Liver (tissue), 9 donors: ENCODE results near the gene MYOD1. TPM values are rescaled to one million over a fixed set of nuclear protein-coding genes. Genes with fewer than 3 reads are reported as not detected.

ENCODE experiments used
- DNase-seq: peaks from one replicate; pipeline ENCODE4 v3.0.0-alpha.2; 2017; ENCODE audit warnings: low spot score
- H3K27ac ChIP-seq, 2 donors: one replicate each; pipeline ENCODE4 v1.7.0; 2013; ENCODE audit warnings: inconsistent platforms in 2 of 2, low read length in 2 of 2, control low read depth in 1 of 2, low read depth in 1 of 2, mild to moderate bottlenecking in 1 of 2
- H3K27me3 ChIP-seq, 4 donors: one replicate each; pipeline versions ENCODE4 v1.6.1 to v1.7.0; 2013; ENCODE audit warnings: low read length in 3 of 4, inconsistent platforms in 1 of 4, mild to moderate bottlenecking in 1 of 4, moderate library complexity in 1 of 4; ENCODE audit not compliant: control insufficient read depth in 4 of 4, insufficient read depth in 4 of 4
- H3K36me3 ChIP-seq, 4 donors: one replicate each; pipeline versions ENCODE4 v1.6.1 to v1.7.0; 2013; ENCODE audit warnings: low read length in 3 of 4, mild to moderate bottlenecking in 3 of 4, low read depth in 1 of 4, moderate library complexity in 1 of 4; ENCODE audit not compliant: control insufficient read depth in 4 of 4, insufficient read depth in 3 of 4
- H3K4me1 ChIP-seq, 4 donors: one replicate each; pipeline versions ENCODE4 v1.6.1 to v1.7.0; 2013; ENCODE audit warnings: low read length in 3 of 4, mild to moderate bottlenecking in 3 of 4, moderate library complexity in 1 of 4; ENCODE audit not compliant: control insufficient read depth in 4 of 4, insufficient read depth in 4 of 4
- H3K4me3 ChIP-seq, 3 donors: one replicate each; pipeline versions ENCODE4 v1.6.1 to v1.7.0; 2013; ENCODE audit warnings: low read length in 3 of 3, control low read depth in 1 of 3, low read depth in 1 of 3, mild to moderate bottlenecking in 1 of 3
- H3K9ac ChIP-seq, 2 donors: one replicate each; pipeline ENCODE4 v1.7.0; 2013; ENCODE audit warnings: low read length in 2 of 2, mild to moderate bottlenecking in 2 of 2, moderate library complexity in 2 of 2, control low read depth in 1 of 2, low read depth in 1 of 2
- H3K9me3 ChIP-seq, 4 donors: one replicate each; pipeline versions ENCODE4 v1.6.1 to v1.7.0; 2013; ENCODE audit warnings: low read length in 3 of 4; ENCODE audit not compliant: control insufficient read depth in 4 of 4
- EGR1 ChIP-seq, 2 donors: IDR thresholded peaks; 2 replicates each; pipeline ENCODE4 v1.6.1; 2016 to 2018; ENCODE audit warnings: antibody characterized with exemption in 2 of 2, low read depth in 2 of 2
- FOXA1 ChIP-seq: IDR thresholded peaks from 2 replicates; pipeline ENCODE4 v1.6.1; 2016; ENCODE audit warnings: antibody characterized with exemption
- FOXA2 ChIP-seq: IDR thresholded peaks from 2 replicates; pipeline ENCODE4 v1.6.1; 2016; ENCODE audit warnings: antibody characterized with exemption
- GABPA ChIP-seq, 2 donors: IDR thresholded peaks in 1 of 2; conservative IDR thresholded peaks in 1 of 2; 2 replicates each; pipeline ENCODE4 v1.6.1; 2016; ENCODE audit warnings: antibody characterized with exemption in 2 of 2, mild to moderate bottlenecking in 1 of 2, moderate library complexity in 1 of 2
- HNF4A ChIP-seq, 2 donors: conservative IDR thresholded peaks; 2 replicates each; pipeline ENCODE4 v1.6.1; 2016; ENCODE audit warnings: antibody characterized with exemption in 2 of 2, mild to moderate bottlenecking in 2 of 2
- HNF4G ChIP-seq: IDR thresholded peaks from 2 replicates; pipeline ENCODE4 v1.6.1; 2016; ENCODE audit warnings: antibody characterized with exemption
- JUND ChIP-seq, 2 donors: IDR thresholded peaks; 2 replicates each; pipeline ENCODE4 v1.6.1; 2016; ENCODE audit warnings: antibody characterized with exemption in 2 of 2
- MAX ChIP-seq: IDR thresholded peaks from 2 replicates; pipeline ENCODE4 v1.6.1; 2016; ENCODE audit warnings: antibody characterized with exemption
- NR2F2 ChIP-seq: IDR thresholded peaks from 2 replicates; pipeline ENCODE4 v1.6.1; 2016; ENCODE audit warnings: antibody characterized with exemption
- RAD21 ChIP-seq, 2 donors: IDR thresholded peaks; 2 replicates each; pipeline ENCODE4 v1.6.1; 2016; ENCODE audit warnings: antibody characterized with exemption in 2 of 2, mild to moderate bottlenecking in 2 of 2
- REST ChIP-seq: IDR thresholded peaks from 2 replicates; pipeline ENCODE4 v1.6.1; 2016; ENCODE audit warnings: antibody characterized with exemption, mild to moderate bottlenecking
- SP1 ChIP-seq: IDR thresholded peaks from 2 replicates; pipeline ENCODE4 v1.6.1; 2018; ENCODE audit warnings: antibody characterized with exemption, mild to moderate bottlenecking
- TAF1 ChIP-seq: conservative IDR thresholded peaks from 2 replicates; pipeline ENCODE4 v1.6.1; 2016; ENCODE audit warnings: antibody characterized with exemption, mild to moderate bottlenecking
- WGBS: extraction: QIAGEN DNeasy Blood & Tissue Kit; methylation state at CpG from one replicate; pipeline ENCODE4 v1.1.7; 2013; 5-methylcytosine and 5-hydroxymethylcytosine counted together
- polyA plus RNA-seq, 2 donors: library from polyadenylated mRNA; stranded (reverse) in 1 of 2; unstranded in 1 of 2; fragments of 200-250 nt in 1 of 2; fragments of >200 nt in 1 of 2; fragmentation: Nextera tagmentation in 1 of 2; extraction: Ambion mirVana in 1 of 2; gene quantifications; one replicate each; pipeline versions ENCODE4 v1.2.1 to v1.2.3, GENCODE V29; 2013 to 2015
- total RNA-seq, 2 donors: library from RNA; depleted of rRNA; stranded (reverse); fragments of >200 nt; gene quantifications; one replicate each; pipeline ENCODE4 v1.2.3, GENCODE V29; 2014
- TF ChIP-seq, protein P1 (sequence below): fragments of 150-350 bp; IDR thresholded peaks from 2 replicates; pipeline ENCODE4 v1.5.1; 2017; ENCODE audit warnings: improper control_type of control experiment, low read depth, low read length; ENCODE audit not compliant: missing input control
- TF ChIP-seq, protein P2 (sequence below): IDR thresholded peaks from 2 replicates; pipeline ENCODE4 v1.6.1; 2016; ENCODE audit warnings: antibody characterized with exemption
- donor health status: healthy.
- donor health status: healthy.
- donor health status: healthy.
- donor health status: healthy.
- donor health status: healthy.

MYOD1 gene
- total and polyA plus RNA-seq, 4 donors, result not detected

- no peak for TF ChIP-seq SP1
- no peak for TF ChIP-seq HNF4G
- no peak for TF ChIP-seq MAX
- no peak for TF ChIP-seq TAF1
- no peak for TF ChIP-seq EGR1 (IDR thresholded peaks at IDR 0.05; ENCODE audit: low read depth in 2 of 2)
- TF ChIP-seq NR2F2, result no peak
- TF ChIP-seq, protein P1, sequence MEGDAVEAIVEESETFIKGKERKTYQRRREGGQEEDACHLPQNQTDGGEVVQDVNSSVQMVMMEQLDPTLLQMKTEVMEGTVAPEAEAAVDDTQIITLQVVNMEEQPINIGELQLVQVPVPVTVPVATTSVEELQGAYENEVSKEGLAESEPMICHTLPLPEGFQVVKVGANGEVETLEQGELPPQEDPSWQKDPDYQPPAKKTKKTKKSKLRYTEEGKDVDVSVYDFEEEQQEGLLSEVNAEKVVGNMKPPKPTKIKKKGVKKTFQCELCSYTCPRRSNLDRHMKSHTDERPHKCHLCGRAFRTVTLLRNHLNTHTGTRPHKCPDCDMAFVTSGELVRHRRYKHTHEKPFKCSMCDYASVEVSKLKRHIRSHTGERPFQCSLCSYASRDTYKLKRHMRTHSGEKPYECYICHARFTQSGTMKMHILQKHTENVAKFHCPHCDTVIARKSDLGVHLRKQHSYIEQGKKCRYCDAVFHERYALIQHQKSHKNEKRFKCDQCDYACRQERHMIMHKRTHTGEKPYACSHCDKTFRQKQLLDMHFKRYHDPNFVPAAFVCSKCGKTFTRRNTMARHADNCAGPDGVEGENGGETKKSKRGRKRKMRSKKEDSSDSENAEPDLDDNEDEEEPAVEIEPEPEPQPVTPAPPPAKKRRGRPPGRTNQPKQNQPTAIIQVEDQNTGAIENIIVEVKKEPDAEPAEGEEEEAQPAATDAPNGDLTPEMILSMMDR, result no peak
- TF ChIP-seq FOXA1, result no peak
- no peak for TF ChIP-seq FOXA2
- DNase-seq, result no peak
- 95% methylated on average over 8 of the region's 8 CpGs for WGBS
Measured at GRCh38 chr11:17766073-17766359, 46.6 kb downstream of the MYOD1 start.

GRCh38 chr11:17766590-17766989 is 47.2 kb downstream of the MYOD1 start:
- H3K9ac ChIP-seq, result no peak overlapping the region
- DNase-seq, result no peak
- no peaks in the 10 kb centered on the region for H3K36me3 ChIP-seq
- no peaks in the 10 kb centered on the region for H3K9me3 ChIP-seq
- 92% methylated on average over 5 of the region's 5 CpGs for WGBS
- H3K4me3 ChIP-seq, result no peak overlapping the region
- H3K27ac ChIP-seq, result no peak overlapping the region
- TF ChIP-seq SP1 (no peak), HNF4A (conservative IDR thresholded peaks at IDR 0.05) (no peak), HNF4G (no peak), RAD21 (IDR thresholded peaks at IDR 0.05) (no peak), GABPA (IDR thresholded peaks at IDR 0.05 in 1 of 2, conservative IDR thresholded peaks at IDR 0.05 in 1 of 2) (no peak), EGR1 (IDR thresholded peaks at IDR 0.05; ENCODE audit: low read depth in 2 of 2) (no peak), NR2F2 (no peak), REST (no peak), FOXA1 (no peak), JUND (IDR thresholded peaks at IDR 0.05) (no peak)
- TF ChIP-seq, protein P2, sequence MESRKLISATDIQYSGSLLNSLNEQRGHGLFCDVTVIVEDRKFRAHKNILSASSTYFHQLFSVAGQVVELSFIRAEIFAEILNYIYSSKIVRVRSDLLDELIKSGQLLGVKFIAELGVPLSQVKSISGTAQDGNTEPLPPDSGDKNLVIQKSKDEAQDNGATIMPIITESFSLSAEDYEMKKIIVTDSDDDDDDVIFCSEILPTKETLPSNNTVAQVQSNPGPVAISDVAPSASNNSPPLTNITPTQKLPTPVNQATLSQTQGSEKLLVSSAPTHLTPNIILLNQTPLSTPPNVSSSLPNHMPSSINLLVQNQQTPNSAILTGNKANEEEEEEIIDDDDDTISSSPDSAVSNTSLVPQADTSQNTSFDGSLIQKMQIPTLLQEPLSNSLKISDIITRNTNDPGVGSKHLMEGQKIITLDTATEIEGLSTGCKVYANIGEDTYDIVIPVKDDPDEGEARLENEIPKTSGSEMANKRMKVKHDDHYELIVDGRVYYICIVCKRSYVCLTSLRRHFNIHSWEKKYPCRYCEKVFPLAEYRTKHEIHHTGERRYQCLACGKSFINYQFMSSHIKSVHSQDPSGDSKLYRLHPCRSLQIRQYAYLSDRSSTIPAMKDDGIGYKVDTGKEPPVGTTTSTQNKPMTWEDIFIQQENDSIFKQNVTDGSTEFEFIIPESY, result no peak
- TF ChIP-seq, protein P1, result no peak
- peaks cover 3 to 15% (median 13%) of the 10 kb centered on the region in 4 donors for H3K4me1 ChIP-seq
- no peaks in the 10 kb centered on the region for H3K27me3 ChIP-seq

More at GRCh38 chr11:17766073-17766359, 46.6 kb downstream of the MYOD1 start:
- Histone ChIP-seq H3K27ac (no peak overlapping the region), H3K27me3 (no peaks in the 10 kb centered on the region), H3K9ac (no peak overlapping the region), H3K4me3 (no peak overlapping the region), H3K9me3 (no peaks in the 10 kb centered on the region), H3K36me3 (no peaks in the 10 kb centered on the region), H3K4me1 (peaks cover 3 to 15% (median 13%) of the 10 kb centered on the region in 4 donors)
